GM21723 (cell line): ENCODE results near the gene COL11A2.
A peak's percentile ranks its signal among the peaks of the same experiment; 100 is the strongest.
"Not testable (repeated sequence)": the region's sequence is repeated elsewhere in the genome, so short reads cannot be mapped to it uniquely, and the experiment has no call there.

Experiments used
- ATAC-seq: cut with Tn5 transposase; IDR thresholded peaks from one replicate; pipeline ENCODE4 v1.9.1; 2021; ENCODE audit warnings: mild to moderate bottlenecking, moderate library complexity; ENCODE audit not compliant: unreplicated experiment

Gene COL11A2

DNA sequence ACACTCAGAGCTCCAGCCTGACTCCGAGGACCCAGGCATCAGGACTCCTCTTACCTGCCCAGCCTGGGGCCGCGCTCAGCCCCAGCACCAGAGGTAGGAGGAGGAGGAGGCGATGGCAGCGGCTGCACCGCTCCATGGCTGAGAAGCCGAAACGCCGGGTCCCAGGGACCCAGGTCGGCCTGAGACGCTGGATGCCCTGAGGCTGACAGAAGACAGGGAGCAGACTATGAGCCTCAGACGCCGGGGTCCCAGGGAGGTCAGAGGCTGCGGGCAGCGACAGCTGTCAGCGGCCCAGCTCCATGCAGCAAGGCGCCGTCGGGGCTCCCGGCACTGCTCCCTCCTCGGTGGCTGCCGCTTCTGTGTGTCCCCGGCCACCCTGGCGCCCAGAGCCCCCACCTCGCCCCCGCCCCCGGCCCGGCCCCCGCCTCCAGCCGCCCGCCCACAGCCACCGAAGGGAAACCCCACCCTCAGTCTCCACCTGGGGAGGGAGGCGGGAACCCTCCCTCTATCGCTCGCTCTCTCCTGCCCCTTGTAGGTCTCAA lies at the start of gene COL11A2:
Gene COL11A2, minus strand, starts transcription at position 363 of the 542 bp plus-strand sequence. Its CDS starts 227 bp downstream, at position 136.
- ATAC-seq = no peak

DNA sequence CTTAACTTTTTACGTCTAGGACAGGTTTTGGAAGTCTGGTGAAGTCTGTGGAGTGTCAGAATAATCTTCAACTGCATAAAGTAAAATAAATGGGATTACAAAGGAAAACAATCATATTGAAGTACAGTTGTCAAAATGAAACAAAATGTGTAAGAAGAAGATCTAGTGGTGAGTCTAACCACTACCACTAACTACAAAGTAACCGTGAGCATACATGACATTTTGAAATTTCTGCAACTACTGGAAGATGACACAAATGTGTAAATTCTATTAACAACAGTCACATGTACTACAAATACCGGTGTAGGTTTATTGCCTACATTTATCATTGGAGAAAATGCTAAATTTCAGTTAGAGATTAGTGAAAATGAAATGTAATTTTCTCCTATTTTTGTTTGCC lies 49.7 kb upstream of the COL11A2 start:
- ATAC-seq = no peak

DNA sequence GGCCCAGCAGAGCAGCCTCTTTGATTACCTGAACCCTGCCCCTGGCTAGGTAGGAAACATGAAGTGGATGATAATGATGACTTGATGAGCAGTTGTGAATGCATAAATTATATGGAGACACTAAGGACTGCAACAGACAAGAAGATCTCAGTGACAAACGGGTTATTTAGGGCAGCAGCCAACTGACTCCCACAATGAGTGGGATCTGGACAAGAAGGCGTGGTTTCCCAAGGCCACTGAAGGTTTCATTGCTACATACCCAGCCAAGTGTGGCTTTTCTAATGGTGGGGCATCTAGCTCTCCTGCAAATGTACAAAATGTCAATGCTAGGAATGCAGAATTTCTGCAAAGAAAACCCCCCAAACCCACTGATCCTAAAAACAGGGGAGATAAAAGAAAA lies 45.5 kb upstream of the COL11A2 start:
- ATAC-seq = no peak

DNA sequence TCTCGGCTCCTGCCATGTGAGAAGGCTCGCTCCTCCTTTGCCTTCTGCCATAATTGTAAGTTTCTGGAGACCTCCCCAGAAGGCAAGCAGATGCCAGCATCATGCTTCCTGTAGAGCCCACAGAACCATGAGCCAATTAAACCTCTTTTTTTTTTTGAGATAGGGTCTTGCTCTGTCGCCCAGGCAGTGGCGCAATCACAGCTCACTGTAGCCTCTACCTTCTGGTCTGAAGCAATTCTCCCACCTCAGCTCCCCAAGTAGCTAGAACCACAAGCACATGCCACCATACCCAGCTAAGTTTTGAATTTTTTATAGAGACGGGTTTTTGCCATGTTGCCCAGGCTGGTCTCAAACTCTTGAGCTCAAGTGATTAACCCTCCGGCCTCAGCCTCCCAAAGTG lies 44.6 kb upstream of the COL11A2 start:
- ATAC-seq = no peak

DNA sequence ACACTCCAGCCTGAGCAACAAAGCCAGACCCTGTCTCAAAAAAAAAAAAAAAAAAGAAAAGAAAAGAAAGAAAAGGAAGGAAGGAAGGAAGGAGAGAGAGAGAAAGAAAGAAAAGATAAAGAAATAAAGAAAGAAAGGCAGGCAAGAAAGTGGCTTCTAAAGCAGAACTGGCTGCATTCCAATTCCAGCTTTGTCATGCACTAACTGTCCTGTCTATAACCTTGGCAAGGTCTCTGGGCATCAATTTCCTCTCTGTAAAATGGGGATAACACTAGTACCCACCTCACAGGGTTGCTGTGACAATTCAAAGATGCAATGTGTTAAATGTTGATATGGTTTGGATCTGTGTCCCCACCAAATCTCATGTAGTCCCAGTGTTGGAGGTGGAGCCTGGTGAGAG lies 44.1 kb upstream of the COL11A2 start:
- ATAC-seq = no peak

DNA sequence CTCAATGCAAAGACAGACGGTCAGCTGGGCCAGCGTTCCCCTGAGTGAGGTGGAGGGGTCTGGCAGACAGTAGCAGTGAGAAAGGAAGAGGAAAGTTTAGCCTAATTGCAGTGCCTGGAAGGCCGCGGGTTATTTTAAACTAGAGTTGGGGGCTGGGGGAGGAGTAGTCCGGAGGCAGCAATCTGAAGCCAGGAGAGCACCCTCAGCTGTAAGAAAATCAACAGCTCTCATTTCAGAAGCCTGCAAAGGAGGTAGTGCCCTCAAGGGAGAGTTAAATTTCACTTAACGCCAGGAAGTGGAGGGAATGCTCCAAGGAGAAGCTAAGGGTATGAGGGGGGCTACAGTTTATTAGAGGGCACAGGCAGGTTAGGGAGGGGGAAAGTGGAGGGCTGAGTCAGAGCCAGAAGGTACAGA lies 43.0 kb upstream of the COL11A2 start:
- ATAC-seq = no peak

DNA sequence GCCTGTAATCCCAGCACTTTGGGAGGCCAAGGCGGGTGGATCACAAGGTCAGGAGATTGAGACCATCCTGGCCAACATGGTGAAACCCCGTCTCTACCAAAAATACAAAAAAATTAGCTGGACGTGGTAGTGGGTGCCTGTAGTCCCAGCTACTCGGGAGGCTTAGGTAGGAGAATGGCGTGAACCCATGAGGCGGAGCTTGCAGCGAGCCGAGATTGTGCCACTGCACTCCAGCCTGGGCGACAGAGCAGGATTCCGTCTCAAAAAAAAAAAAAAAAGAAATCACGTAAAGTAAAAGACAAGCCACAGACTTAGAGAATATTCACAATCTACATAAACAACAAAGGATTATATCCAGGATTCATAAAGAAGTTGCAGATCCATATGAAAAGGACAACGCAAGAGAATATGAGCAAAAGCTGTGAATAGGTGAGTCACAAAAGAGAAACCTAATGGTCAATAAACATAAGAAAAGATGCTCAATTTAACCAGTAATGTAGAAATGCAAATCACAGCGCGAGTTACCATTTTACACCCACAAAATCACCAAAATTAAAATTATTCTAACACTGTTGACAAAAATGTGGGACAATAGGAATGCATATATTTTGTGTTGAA lies 34.3 kb upstream of the COL11A2 start:
- ATAC-seq = not testable (repeated sequence)

DNA sequence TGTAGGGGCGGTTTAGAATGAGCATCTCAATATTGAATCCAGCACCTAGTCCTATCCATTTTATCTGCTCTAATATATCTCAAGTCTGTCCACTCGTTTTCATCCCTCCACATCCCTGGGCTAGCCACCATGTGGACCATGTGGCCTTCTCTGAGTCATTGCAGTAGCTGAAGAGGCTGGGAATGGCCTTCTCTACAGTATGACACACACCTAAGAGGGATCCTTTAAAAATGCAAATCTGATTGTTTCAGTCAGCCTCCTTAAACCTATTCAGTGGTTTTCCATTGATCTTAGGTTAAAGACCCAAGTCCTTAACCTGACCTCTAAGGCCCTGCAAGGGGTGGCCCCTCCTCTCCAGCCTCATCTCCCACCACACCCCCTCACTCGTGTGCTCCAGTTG lies 25.4 kb upstream of the COL11A2 start:
- ATAC-seq = no peak

DNA sequence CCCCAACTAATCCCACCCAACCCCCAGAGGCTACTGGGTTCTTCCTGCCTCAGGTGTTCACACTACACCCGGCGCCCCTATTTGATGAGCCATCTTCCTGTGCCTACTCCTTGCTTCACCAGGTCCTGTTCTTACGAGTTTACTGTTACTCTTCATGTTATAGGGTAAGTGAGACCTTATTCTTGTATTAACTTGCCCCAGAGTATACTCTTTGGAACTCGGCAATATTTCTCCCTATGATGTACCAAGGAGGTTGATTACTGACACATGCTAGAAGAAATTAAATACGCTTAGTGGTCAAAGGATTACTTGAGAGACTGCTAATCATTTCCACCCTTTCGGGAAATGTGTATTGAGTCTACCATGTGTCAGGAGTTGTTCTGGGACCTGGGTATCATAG lies 25.0 kb upstream of the COL11A2 start:
- ATAC-seq = no peak

DNA sequence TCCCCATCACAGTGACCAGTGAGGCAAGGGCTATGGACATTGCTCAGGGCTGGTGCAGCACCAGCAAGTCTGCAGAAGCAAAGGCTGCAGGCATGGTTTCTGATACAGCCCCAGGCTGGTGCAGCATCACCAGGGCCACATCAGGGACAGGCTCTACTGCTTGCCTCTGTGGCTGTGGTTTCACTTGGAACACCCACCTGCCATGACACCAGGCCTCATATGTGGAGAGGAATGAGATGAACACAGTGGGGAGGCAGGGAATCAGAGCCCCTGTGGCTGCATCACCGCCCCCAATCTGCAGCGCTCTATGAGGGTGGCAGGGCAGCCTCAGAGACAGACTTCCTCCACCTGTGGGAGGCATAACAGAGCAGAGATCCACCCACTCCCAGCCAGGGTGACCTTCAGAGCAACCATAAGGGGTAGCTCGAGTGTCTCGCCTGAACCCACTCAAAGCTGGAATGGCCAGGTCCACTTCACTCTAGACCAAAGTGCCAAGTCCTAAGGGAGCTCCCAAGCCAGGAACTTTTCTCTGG lies 23.9 kb upstream of the COL11A2 start:
- no peak for ATAC-seq

DNA sequence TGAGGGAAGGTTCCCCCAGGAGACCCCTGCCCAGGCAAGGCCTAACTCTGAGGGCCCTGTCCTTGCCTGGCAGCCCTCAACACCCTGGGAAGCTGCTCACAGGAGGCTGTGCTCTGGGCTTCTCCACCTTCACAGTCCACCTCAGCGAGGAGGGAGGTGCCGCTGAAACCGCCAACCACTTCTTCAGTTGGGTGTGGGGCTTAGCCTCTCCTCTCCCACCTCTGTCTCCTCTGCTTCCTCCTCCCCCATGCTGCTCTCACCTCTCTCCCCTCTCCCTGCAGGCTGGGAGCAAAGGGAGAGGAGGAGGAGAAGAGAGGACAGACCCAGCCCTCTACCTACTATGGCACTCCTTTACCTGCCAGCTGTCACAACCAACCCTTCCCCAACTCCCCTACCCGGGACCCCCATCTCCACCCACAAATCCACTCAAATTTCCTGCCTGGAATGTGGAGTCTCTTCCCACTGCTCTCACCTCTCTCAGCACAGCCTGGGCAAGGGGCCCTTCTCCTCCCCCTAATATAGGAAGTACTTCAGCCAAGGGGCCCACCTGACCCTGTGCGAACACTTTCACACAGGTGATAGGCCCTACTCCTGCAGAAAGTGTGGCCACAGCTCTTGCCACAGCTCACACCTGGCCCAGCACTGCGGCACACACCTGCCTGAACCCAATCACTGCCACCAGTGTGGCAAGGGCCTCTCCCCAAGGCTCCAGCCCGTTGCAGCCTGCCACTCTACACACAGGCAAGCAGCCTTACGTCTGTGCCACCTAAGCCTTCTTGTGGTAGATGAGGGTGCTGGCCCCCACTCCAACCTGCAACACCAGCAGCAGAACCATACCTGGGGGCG lies 23.2 kb upstream of the COL11A2 start:
- ATAC-seq = no peak

DNA sequence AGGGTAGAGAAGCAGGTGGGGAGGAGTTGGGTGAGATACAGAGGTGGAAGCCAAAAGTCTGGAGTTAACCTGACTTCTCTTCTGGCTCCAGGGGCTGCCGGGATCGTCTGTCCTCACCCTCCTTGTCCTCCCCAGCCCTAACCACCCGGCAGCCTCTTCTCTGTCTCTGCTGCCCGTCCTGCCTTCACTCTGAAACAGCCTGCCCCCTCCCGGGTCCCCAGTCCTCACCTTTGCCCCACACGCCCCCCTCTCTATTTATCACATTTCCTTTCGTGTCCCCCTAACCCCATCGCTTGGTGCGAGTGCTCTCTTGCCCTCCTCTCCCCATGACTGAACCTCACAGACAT lies 21.7 kb upstream of the COL11A2 start:
- ATAC-seq = no peak

DNA sequence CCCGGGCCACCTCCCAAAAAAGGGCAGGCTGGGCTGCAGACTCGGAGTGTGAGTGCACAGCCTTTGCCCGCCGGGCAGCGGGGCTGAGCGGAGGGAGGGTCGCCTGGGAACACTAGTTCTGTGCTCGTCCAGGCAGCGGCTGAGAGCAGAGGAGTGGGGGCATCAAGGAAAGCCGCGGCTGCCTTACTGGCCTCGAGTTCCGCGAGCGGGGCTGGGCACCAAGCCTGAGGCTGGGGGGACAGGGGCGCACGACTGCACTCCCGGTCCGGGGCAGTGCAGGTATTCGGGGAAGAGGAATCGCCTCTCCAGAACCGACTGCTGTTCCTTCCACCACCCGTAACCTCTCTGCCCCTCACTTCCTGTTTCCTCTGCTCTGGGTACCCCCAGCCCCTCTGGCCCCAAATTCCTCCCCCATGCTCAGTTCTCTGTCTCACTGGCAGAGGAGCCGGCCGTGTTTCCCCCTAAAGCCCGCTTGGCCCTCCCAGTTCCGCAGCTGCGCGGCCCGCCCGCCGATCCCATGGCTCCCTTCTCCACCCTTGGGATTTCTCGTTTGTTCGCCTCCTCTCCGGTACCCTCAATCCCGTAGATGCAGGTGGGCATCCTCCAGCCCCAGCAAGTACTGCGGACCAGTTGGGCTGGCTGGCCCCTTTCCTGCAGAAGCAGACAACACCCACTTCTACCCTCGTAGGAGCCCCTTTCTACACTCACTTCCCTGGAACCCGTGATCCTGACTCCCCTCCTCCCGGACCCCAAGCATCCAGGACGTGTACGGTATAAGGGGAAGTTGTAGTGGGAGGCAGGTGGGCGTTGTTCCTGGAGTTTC lies 21.1 kb upstream of the COL11A2 start:
- no peak for ATAC-seq

DNA sequence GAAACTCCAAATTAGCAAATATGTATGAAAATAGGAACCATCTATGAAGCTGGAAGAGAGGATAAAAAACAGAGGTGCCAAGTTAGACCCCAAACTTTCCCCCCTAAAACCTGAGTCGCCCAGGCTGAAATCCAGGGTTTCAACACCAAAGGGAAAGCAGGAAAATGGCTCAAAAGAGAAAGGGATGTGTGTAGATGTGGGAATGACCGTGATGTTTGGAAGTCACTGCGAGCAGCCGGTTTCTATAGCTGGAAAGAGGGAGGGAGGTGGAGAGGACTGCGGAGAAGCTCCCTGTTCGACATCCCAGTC lies 20.5 kb upstream of the COL11A2 start:
- ATAC-seq = no peak

DNA sequence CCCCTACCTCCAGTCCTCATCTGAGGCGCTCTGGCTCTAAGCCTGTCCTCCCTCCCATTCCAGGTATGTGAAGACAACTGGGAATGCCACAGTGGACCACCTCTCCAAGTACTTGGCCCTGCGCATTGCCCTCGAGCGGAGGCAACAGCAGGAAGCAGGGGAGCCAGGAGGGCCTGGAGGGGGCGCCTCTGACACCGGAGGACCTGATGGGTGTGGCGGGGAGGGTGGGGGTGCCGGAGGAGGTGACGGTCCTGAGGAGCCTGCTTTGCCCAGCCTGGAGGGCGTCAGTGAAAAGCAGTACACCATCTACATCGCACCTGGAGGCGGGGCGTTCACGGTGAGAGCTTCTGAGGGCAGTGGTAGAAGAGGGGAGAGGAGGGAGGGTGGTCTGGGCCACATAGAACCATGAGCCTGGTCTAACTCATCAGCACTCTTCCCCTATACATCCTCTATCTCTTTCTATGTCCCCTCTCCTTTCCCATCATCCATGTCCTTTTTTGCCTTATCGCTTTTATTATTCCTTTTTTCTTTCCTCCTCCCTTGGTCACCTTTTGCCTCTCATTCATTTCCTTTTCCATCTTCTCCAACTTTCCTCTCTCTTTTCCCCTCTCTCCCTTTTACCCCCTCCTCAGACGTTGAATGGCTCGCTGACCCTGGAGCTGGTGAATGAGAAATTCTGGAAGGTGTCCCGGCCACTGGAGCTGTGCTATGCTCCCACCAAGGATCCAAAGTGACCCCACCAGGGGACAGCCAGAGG lies 19.6 kb upstream of the COL11A2 start:
- no peak for ATAC-seq

DNA sequence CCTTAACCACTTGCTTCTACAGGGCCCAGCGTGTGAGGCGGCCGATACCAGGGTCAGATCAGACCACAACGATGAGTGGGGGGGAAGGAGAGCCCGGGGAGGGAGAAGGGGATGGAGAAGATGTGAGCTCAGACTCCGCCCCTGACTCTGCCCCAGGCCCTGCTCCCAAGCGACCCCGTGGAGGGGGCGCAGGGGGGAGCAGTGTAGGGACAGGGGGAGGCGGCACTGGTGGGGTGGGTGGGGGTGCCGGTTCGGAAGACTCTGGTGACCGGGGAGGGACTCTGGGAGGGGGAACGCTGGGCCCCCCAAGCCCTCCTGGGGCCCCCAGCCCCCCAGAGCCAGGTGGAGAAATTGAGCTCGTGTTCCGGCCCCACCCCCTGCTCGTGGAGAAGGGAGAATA lies 18.9 kb upstream of the COL11A2 start:
- no peak for ATAC-seq

DNA sequence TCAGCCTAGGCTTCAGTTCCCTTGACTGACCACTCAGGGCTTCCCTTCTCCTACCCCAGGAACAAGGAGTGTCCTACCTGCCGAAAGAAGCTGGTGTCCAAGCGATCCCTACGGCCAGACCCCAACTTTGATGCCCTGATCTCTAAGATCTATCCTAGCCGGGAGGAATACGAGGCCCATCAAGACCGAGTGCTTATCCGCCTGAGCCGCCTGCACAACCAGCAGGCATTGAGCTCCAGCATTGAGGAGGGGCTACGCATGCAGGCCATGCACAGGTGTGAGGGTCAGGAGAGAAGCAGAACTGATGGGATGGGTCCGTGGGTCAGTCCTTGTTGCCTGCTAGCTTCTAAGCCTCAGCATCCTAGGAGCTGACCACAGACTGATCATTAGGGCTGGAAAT lies 17.6 kb upstream of the COL11A2 start:
- ATAC-seq = no peak

DNA sequence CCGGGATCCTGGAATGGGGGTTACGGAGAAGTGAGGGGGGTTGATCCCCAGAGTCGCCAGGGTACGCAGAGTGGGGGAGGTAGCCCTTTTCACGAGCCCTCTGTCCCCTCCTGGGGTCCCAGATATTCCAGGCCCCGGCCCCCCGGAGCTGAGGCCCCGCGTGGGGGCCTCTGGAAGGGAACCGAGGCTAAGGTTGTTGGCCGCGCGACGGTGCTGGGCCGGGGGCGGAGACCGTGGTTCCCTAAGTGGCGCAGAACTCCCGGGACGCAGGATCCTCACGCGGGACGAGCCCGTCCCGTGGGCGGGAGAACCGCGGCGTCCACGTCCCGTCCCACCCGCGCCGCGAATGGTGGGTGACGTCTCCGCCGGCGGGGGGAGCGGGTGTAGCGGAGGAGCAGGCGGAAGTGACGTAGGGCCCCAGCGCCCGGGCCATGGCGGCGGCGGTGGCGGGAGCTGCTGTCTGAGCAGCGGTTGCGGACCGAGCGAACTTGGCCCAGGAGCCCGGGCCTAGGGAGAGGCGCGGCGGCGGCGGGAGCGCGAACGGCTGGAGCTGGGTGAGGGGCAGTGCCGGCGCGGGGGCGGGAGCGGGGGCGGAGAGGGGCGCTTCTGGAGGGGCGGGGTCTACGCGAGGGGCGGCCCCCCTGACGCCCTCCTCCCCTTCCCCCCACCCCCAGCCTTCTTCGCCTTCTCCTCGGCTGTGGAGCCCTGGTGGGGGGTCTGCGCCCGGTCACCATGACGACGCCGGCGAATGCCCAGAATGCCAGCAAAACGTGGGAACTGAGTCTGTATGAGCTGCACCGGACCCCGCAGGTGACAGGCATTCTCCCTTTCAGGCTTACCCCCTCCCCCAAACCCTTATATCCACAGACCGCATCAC lies 16.1 kb upstream of the COL11A2 start, which contains the start of gene RING1:
Gene RING1, plus strand, starts transcription at position 410 of the 877 bp plus-strand sequence. Its CDS starts 323 bp downstream, at position 733.
- ATAC-seq = peak; percentile 42

DNA sequence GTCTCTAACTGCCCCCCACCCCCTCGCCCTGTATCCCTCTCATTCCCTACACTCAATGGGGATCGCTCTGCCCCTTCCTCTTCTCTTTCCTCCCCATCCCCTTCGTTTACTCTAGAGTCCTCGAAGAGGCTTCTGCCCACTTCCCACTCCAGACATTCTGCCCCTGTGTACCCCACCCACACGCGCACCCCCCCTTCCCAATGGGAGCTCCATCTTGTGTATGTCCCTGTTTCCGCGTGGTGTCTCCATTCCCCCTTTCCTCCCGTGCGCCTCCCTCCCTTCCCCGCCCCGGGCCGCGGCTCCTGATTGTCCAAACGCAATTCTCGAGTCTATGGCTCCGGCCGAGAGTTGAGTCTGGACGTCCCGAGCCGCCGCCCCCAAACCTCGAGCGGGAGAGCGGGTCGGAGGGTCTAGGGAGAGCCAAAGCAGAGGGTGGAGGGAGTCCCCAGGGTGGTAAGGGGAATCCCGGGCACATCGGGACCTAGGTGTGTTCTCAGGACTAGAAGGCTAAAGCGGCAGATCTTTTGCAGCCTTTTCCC lies 15.4 kb upstream of the COL11A2 start:
- no peak for ATAC-seq
